ENCODE data around the gene APLN.

Gene APLN

DNA sequence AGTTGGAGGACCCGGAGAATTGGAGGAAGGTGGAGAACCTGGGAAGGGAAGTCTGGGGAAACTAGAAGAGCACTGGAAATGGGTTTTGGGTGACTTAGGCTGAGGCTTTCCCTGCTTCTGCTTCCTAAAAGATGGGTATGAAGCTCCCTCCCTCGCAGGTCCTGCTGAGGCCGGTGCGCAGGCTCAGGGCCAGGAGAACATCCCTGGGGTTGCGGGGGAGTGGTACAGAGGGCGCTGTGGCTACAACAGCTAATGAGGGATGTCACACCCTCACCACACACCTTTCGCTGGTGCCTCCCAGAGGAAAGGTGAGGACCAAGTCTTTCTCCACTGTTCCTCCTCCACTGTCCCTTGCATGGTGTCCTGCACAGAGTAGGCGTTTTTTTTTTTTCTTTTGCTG, 15.8 kb downstream of the APLN start:
- no peak for DNase-seq

DNA sequence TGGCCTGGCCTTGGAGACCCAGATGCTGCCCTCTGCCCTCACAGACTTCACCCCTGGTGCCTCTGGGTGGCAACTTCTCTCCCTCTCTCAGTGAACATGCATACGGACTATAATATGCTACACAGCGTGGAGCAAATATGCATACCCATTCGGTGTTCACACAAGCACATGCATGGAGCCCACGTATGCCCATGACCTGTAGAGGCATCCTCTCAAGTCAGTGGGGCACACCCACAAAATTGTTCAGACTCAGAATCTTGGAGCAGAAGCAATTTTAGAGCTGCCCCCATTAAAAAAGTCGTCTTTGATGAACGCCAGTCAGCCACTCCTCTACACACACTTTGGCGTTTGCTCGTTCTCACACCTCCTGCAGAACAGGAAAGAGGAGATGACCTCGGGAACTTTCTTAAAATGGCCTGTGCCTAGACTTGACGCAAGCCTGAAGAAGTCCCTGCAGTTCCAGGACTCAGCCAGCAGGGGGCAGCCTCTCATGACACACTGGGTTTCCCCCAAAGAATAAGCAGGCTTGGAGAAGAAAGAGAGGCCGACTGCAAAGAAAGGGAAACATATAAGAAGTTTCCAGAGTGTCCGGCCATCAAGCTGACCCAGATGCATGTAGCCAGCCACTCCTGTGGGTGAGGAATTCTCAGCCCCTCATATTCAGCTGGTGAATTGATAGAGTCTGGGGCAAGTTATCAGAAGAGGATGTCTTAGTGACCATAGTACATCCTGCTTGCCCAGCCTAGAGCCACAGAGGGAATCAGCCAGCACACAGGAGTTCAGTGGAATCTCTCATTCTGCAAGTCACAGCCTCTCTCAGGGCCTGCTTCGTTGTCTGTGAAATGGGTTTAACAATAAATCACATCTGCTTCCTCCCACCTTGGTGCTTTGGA, 17.3 kb downstream of the APLN start:
- peak; percentile 69 for DNase-seq

DNA sequence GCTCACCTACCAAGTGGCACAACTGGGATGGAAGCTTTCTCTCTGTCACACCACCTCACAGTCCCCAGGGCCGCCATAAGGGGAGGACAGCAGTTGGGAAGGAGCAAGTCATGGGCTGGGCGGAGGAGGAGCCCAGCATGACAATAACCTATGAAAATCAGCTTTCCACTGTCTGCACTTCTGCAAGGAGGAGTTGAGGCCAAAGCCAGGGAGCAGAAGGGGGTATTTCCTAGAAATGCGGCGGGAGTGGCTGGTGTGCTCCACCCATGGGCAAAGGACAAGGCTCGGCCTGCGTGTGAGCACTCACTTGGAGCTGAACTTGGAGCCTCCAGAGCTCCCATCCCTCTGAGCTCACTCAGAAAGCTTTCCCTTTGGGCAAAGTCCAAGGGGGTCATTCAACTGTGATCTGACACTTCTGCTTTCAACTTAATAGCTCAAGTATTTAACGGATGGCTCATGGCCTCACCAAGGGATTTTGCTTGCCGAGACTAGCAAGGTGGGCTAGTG, 18.5 kb downstream of the APLN start:
- DNase-seq, result no peak

DNA sequence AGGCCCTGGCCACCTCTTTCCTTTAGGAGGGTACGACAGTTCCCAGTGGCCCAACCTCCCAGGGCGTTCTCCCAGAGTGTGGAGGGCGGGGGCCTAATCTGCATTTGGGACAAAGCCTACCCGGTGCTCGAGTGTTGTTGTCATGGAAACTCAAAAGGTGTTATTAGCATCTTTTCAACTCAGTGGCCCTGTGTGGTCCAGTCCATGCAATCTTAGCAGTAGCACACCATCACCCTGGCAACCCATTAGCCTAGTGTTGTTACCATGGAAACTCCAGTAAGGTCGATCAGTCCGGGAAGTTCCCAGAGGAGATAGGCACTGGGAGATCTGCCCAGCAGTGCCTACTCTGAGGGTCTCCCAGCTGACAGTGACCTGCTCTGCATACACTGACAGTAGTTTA, 20.2 kb downstream of the APLN start:
- DNase-seq, result peak; percentile 49

DNA sequence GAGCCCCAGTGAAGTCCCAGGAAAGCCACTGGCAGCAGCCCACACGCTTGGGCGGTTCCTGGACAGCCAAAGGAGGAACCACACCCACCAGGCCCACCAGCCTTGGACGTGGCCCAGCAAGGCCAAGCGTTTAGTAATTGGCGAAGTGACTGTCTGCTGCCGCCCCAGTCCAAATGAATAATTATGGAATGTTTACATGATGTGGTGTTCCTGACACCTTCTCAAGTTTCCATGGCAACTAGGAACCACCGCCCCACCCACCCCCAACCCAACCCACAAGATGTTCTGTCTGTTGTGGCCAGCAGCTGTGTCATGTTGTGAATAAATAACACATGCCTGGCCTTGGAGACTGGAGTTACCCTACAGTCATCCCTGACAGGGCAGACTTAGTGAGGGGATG, 22.3 kb downstream of the APLN start:
- no peak for DNase-seq

DNA sequence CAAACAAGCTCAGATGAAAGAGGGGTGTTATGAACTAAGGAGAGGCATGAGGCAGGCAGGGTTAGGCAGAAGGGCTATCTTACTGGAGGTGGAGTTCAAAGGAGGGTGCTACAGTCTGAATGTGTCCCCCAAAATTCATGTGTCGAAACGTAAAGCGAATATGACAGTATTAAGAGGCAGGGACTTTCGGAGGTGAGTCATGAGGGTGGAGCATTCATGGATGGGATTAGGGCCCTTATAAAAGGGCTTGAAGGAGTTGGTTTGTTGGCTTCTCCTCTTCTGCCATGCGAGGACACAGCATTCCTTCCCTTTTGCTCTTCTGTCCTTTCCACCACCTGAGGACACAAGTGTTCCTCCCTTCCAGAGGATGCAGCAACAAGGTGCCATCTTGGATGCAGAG, 22.9 kb downstream of the APLN start:
- DNase-seq, result peak; percentile 12

DNA sequence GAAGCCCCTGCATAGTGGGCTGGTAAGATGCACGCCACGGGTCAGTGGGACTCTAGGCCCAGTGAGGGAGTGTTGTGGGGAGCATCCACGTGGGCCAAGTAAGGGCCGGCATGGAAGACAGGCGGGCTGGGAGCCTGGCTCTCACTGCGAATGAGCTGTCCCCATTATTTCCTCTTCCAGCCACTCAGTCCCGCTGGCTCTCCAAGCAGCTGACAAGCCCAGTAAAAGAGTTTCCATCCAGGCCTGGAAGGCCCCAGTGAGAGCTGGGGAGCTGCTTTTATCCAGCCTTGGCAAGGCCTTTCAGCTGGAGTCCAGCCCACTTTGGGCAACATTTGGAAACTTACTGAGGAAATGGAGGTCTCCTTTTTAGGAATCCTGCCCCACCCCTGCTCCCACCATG, 24.9 kb downstream of the APLN start:
- DNase-seq, result no peak

DNA sequence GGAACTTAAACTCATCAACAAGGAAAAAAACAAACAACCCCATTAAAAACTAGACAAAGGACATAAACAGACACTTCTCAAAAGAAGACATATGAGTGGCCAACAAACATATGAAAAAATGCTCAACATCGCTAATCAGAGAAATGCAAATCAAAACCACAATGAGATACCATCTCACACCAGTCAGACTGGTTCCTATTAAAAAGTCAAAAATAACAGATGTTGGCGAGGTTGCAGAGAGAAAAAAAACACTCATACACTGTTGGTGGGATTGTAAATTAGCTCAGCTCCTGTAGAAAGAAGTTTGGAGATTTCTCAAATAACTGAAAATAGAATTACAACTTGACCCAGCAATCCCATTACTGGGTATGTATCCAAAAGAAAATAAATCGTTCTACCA, 28.7 kb downstream of the APLN start:
- DNase-seq, result no peak

DNA sequence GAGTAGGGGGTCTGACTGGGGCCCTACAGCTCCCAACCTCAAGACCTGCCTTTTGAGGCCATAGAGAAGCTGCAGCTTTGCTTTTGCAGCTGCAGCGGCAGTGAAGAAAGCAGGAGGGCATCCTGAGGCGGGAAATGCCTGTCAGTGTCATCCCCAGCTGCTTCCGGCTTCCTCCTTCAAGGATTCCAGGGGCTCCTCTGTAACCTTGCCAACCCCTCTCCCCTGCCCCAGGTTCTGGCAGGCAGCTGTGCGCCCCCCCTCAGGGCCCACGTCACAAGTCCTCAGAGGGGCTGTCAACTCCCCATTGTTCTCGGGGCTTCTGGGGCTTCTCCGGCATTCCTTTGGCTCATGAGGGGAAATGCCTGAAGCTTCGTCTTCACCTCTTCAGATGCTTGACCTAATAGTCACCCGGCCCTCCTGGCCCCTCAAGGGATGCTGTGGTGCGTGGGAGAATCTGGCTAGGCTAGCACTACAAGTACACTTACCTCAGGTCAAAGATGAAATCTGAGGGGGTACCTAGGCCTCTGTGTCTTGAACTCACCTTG, 31.9 kb downstream of the APLN start:
- no peak for DNase-seq

DNA sequence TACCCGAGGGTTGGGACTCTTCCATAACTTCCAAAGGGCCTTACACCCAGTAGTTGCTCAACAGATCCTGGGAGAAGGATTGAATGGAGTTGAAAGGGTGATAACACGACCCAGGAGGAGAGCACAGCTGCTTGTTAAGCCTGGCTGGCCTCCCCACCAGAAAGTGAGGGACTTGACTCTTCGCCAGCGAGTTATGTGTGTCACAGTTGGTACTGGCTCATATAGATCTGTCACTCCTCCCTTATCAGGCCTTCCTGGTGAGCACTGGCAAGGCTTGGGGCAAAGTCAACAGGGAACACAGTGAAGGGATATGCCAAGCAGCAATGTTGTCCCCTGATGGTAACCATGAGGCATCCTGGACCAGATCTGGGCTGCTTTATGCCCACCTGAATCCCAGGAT, 35.8 kb downstream of the APLN start:
- no peak for DNase-seq

DNA sequence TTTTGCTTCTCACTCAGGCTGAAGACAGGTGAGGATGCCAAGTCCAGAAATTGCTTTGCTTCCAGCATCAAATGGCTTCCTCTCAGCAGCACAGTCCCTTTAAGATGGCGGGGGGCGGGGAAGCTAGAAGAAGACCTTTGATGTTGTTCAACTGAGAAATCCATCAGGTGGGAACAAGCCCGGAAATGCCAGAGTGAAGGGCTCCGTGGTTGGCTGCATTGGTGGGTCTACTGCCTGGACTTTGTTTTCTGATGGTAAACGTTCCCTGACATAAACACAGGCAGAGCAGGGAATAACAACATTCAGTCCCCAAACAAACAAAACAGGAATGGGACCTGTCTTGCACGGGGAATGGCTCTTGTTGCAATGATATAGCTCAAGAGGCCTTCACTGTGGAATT, 37.3 kb downstream of the APLN start:
- no peak for DNase-seq

DNA sequence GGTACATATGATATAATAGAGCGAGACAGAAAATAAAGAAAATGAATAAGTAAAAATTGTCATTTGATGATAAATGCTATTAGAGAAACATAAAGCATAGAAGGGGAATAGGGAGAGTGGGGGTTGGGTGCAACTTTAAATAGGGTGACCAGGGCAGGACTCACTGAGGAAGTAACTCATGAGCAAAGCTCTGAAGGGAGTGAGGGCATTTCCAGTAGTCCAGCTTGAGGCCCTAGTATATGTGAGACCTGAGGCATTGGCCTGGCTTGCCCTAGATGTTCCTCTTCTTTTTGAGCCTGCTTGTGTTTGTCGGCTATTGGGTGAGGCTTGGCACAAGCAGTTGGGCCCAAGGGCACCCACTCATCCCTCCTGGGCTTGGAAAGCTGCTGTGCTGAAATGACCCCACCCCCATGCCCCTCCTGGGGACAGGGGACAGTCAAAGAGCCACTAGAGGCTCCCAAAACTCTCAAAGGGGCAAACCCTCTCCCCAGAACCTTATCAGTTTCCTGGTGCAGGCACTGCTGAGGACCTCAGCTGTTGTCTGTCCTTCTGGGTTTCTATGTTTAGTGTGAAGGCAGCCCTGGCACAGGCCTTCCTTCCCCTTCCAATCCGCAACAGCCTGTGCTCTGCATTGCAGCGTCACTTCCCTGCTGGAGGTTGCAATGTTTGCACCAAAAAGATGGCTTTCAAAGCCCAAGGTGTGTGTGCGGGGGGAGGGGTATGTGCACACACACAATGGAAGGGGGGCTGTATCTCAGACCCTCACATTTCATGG, 40.1 kb downstream of the APLN start:
- DNase-seq, result no peak

DNA sequence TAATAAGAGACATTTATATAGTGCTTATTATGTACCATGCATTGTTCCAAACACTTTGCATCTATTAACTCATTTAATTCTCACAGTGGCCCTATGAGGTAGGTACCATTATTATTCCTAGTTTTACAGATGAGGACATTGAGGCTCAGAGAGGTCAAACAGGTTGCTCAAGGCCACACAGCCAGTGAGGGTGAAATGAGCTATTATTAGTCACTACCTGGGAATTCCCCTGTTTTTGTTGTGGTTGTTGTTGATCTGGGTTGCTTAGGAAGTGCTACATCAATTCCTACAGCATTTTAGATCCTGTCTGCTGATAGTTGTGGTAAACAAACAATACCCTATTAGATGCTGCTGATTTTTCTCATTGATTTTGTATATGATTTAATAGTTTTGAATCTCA, 41.2 kb downstream of the APLN start:
- peak; percentile 25 for DNase-seq

DNA sequence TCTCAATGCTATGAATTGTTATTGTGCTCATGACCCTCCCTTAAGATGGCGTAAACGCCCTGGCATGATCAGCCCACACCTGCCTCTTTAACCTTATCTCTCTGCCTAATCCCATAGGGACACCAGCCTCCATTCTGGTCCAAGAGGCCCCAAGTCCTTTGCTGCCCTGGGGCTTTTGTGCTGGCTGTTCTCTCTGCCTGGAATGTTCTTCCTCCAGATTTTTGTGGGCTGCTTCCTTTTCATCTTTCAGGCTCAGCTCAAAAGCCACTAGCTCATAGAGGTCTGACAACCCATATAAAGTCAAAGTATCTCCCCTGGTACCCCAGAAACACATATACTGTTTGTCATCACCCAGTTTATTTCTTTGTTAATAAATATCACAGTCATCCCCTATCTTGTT, 42.4 kb downstream of the APLN start:
- DNase-seq, result no peak

DNA sequence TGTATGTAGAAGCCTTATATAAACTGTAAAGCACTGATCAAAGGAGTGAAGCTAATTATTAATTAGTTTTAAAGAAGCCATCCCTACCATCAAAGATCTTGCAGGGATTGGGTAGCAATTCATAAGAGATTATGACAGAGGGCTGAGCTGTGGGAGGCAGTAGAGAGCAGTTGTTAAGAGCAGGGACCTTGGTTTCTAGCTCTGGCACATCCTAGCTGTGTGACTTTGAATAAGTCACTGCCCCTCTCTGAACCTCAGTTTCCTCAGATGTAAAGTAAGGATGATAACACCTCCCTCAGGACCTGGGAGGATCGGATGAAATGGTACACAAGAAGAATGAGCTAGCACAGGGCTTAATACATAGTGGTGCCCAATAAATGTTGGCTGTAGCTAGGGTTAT, 45.4 kb downstream of the APLN start:
- peak; percentile 14 for DNase-seq

DNA sequence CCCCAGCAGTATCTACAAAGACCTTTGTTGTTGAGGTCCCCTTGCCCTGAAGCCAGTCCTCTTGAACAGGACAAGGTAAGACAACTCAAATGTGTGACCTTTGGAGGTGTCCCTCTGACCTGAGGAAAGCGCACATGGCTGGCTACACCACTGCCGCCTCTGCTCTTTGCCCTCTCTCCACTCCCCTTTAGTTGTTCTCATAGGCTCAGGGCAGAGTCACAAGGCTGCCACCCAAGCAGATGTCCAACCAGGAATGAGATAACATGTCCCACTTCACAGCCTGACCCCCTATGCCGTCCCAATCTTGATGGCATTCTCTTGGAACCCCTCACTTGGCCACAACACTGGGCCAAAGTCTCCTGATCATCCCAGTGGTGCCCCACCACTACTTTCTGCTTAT, 46.3 kb downstream of the APLN start:
- no peak for DNase-seq

DNA sequence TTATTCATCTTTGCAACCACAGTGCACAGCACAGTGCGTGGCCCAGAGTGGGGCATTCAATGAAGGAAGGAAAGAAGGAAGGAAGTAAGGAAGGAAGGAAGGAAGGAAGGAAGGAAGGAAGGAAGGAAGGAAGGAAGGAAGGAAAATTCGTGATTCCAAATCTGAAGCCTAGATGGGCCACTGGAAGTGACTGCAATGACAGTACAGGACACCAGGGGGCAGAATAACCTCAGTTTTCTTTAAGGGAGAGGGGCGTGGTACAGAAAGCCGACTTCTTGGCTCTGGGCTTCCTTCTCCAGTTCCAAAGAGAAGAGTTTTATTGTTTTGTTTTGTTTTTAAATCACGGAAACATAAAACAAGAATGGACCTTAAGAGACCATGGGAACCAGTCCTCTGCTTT, 47.8 kb downstream of the APLN start:
- DNase-seq, result peak; percentile 66

DNA sequence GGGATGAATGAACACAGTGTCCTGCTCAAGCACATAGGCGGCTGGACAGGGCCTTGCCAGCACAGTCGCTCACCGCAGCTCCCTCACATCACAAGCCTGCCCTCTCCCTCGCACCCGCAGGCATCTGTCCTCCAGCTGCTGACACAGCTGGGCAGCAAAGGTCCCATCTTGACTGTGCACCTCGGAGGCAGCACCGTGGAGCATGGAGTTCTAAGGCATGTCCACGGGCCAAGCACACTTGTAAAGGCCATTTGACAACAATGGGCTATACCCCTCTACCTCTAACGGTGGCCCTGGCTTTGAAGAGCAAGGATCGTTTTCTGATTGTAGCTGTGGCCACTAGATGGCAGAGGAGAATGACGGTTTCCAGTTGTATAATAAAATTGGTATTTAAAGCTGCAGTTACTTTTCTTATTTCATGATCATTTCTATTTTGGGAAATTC, 53.8 kb downstream of the APLN start:
- peak; percentile 49 for DNase-seq

DNA sequence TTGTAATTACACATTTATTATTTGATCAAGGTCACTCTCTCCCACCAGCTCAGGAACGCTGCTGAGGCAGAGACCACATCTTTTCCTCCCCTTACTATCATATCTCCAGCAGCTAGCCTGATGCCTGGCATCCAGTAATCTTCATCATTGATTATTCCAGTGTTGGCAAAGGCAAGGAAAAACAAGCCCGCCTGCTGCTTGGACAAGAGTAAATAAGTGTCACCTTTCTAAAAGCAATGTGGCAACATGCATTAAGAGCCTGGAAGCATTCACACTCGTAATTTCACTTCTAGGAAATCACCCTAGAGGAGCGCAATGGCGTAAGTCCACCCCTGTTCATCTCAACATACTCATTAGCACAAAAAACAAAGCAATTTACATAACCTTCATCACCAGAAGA, 54.8 kb downstream of the APLN start:
- DNase-seq, result no peak

DNA sequence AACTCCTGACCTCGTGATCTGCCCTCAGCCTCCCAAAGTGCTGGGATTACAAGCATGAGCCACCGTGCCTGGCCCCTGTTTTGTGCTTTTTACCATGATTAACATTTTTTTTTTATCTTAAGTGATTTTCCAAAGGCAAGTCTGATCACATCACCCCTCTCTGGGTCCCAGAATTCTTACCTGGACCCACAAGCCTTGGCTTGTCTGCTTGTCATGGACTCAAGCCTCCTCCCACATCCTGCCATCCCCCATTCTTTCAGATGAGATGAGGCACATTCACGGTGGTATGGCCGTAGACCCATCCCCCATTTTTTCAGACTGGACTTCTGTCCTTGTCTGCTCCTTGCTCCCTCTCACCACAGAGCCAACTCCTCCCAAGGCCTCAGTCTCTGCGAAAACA, 55.3 kb downstream of the APLN start:
- DNase-seq, result no peak

DNA sequence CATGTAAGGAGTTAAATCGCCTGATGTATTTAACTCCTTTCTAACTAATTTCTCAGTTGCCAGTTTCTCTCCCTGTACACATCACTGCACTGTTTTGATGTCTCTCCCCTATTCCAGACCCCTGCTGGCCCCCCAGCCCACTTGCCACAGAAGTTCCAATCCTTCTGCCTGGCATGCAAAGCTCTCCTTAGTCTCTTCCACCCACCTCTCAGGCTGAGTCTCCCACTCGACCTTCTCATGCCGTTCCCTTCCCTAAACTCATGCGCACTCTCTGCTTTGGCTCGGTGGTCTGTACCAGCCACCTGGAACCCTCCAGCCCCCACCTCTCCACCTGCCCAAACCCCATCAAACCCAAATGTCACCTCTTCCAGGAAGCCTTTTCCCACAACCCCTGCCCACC, 56.9 kb downstream of the APLN start:
- no peak for DNase-seq

DNA sequence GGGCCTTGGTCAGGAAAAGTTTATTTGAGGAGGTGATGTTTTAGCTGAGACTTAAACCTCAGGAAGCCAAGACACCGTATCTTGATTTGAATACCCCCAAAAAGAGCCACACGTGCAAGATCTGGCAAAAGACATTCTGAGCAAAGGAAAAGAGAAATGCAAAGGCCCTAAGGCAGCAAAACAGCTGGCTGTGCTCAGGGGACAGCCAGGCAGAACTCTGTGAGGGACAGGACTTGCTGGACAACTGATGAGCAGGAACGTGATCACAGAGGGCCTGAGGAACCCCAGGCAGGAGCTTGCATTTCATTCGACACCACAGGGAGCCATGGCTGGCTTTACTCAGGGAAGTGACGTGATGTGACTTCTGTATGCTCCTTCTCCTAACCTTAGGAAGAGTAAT, 58.7 kb downstream of the APLN start:
- DNase-seq, result no peak

Measured in DMS53 (cell line).